Right lobe of liver (tissue), 6 donors: Measurements from ENCODE around the gene FGGY. TPM values are rescaled to one million over a fixed set of nuclear protein-coding genes. Genes with fewer than 3 reads are reported as not detected.

Experiments
- ATAC-seq, 4 donors: fragments of 200-7000 bp; cut with Tn5 transposase; one replicate each; pipeline ENCODE4 v1.9.1; 2020; ENCODE audit warnings: mild to moderate bottlenecking in 4 of 4, moderate library complexity in 4 of 4
- DNase-seq, 3 donors: peaks; one replicate each; pipeline ENCODE4 v3.0.0-alpha.2; 2020
- H3K27ac ChIP-seq, 3 donors: fragments of 200-600 bp; one replicate each; pipeline ENCODE4 v1.8.0; 2022
- H3K27me3 ChIP-seq, 2 donors: fragments of 200-600 bp; one replicate each; pipeline ENCODE4 v1.8.0; 2022
- H3K36me3 ChIP-seq, 4 donors: fragments of 200-600 bp; sonication (generic) in 1 of 4; one replicate each; pipeline versions ENCODE4 v1.5.1 to v1.8.0; 2017 to 2022; ENCODE audit warnings: control low read depth in 1 of 4
- H3K4me1 ChIP-seq, 4 donors: fragments of 200-600 bp; sonication (generic) in 1 of 4; one replicate each; pipeline versions ENCODE4 v1.5.1 to v1.8.0; 2017 to 2022; ENCODE audit warnings: control low read depth in 1 of 4
- H3K4me3 ChIP-seq, 3 donors: fragments of 200-600 bp; one replicate each; pipeline ENCODE4 v1.8.0; 2022
- H3K9me3 ChIP-seq, 4 donors: fragments of 200-600 bp; sonication (generic) in 1 of 4; one replicate each; pipeline versions ENCODE4 v1.5.1 to v1.8.0; 2017 to 2022; ENCODE audit warnings: control low read depth in 1 of 4
- POLR2A ChIP-seq: fragments of 450-650 bp; IDR thresholded peaks from one replicate; pipeline ENCODE4 v1.6.1; 2017; ENCODE audit warnings: antibody characterized with exemption, mild to moderate bottlenecking
- WGBS: methylation state at CpG from one replicate; pipeline ENCODE4 v1.1.6; 2018; ENCODE audit warnings: low coverage, low lambda C conversion rate; ENCODE audit not compliant: insufficient coverage; ENCODE audit errors: missing lambda C conversion rate; 5-methylcytosine and 5-hydroxymethylcytosine counted together
- intact Hi-C, 2 donors: fragments of 100-400 bp; cut with DNase I; formaldehyde crosslinking; loops; one replicate each; pipeline versions ENCODE4 v1.11.2 to v1.14.1; 2022
- total RNA-seq, 6 experiments: library from RNA; depleted of rRNA in 2 of 6; stranded (reverse); fragments of >200 nt in 2 of 6; fragmentation: NEBNext Ultra II Directional in 3 of 6; extraction: Animal tissue kit (Norgen Biotek cat#: 25700) in 3 of 6; gene quantifications; one replicate each; pipeline versions ENCODE4 v1.1.0 to v1.2.4, GENCODE V29; 2016 to 2023
- TF ChIP-seq, protein P1 (sequence below), 4 donors: fragments of 200-600 bp in 3 of 4; fragments of 450-650 bp in 1 of 4; IDR thresholded peaks; one replicate each; pipeline versions ENCODE4 v1.5.1 to v1.8.0; 2016 to 2022; ENCODE audit warnings: antibody characterized with exemption in 4 of 4, mild to moderate bottlenecking in 2 of 4
- donor health status: DM: no; HTN: yes; CAD: no.
- donor health status: DM: no; HTN: no; CAD: no.
- donor health status: DM: no; HTN: no; CAD: no.
- donor health status: DM: no; HTN: yes; CAD: no.
- donor health status: DM: no; HTN: yes; CAD: no.

Gene FGGY
- total RNA-seq, 6 experiments from 2014 or later: 45.5 to 84.2 (median 58.7) TPM

DNA sequence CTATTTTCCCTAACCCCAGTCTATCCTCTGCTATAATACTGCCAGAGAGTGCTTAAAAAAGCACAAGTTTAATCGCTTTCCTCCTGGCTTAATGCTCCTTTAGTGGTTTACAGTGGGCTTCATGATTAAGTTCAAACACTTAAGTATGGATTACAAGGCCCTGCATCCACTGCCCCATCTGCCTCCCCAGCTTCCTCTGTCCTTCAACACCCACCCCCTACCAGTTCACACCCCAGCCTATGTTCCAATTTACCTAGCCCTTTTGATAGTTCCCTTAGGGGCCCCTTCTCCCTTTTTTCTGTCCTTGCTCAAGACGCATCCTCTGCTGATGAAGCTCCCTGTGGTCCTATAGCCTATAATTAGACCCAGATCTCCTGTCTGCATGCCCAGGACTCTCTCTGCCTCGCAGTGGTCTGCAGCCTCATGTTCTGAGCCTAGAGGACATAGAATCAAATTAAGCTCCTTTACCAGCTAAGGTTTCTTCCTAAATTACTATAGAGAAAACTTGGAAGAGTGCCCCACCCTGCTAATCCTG lies 212.5 kb downstream of the FGGY start:
- intact Hi-C loops: no loop called here
- Histone ChIP-seq H3K9me3 (no peaks in the 10 kb centered on the region), H3K36me3 (no peaks in the 10 kb centered on the region), H3K4me1 (peaks cover 0 to 36% (median 19%) of the 10 kb centered on the region in 4 donors), H3K27me3 (no peaks in the 10 kb centered on the region), H3K4me3 (no peak overlapping the region), H3K27ac (no peak overlapping the region)
- no peak for TF ChIP-seq POLR2A
- TF ChIP-seq, protein P1, sequence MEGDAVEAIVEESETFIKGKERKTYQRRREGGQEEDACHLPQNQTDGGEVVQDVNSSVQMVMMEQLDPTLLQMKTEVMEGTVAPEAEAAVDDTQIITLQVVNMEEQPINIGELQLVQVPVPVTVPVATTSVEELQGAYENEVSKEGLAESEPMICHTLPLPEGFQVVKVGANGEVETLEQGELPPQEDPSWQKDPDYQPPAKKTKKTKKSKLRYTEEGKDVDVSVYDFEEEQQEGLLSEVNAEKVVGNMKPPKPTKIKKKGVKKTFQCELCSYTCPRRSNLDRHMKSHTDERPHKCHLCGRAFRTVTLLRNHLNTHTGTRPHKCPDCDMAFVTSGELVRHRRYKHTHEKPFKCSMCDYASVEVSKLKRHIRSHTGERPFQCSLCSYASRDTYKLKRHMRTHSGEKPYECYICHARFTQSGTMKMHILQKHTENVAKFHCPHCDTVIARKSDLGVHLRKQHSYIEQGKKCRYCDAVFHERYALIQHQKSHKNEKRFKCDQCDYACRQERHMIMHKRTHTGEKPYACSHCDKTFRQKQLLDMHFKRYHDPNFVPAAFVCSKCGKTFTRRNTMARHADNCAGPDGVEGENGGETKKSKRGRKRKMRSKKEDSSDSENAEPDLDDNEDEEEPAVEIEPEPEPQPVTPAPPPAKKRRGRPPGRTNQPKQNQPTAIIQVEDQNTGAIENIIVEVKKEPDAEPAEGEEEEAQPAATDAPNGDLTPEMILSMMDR (IDR thresholded peaks at IDR 0.05): no peak
- DNase-seq (no peak), ATAC-seq (no peak)
- 97% methylated on average over 3 of the region's 3 CpGs for WGBS

DNA sequence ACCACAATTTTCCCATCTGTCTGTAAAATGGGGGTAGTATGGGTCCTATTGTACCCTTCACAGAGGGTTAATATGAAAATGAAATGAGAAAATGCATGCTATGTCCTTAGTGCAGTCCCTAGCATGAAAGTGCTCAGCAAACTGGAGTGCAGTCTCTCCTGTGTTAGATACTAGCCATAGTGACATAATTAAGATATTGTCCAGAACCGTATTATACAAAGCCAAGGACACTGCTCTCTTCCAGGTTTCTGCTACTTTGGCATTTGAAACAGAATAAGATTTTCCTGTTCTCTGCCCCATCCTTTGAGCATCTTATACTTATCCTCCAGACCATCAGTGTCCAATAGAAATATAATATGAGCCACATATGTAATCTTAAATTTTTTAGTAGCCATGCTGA lies 213.4 kb downstream of the FGGY start:
- Histone ChIP-seq H3K4me3 (no peak overlapping the region), H3K36me3 (no peaks in the 10 kb centered on the region), H3K4me1 (peaks cover 0 to 43% (median 20%) of the 10 kb centered on the region in 4 donors), H3K9me3 (no peaks in the 10 kb centered on the region), H3K27ac (no peak overlapping the region), H3K27me3 (no peaks in the 10 kb centered on the region)
- intact Hi-C loops: no loop called here
- 80% methylated on average over 1 of the region's 1 CpG for WGBS
- ATAC-seq (no peak), DNase-seq (no peak)
- TF ChIP-seq, protein P1 (IDR thresholded peaks at IDR 0.05): no peak
- TF ChIP-seq POLR2A: no peak

DNA sequence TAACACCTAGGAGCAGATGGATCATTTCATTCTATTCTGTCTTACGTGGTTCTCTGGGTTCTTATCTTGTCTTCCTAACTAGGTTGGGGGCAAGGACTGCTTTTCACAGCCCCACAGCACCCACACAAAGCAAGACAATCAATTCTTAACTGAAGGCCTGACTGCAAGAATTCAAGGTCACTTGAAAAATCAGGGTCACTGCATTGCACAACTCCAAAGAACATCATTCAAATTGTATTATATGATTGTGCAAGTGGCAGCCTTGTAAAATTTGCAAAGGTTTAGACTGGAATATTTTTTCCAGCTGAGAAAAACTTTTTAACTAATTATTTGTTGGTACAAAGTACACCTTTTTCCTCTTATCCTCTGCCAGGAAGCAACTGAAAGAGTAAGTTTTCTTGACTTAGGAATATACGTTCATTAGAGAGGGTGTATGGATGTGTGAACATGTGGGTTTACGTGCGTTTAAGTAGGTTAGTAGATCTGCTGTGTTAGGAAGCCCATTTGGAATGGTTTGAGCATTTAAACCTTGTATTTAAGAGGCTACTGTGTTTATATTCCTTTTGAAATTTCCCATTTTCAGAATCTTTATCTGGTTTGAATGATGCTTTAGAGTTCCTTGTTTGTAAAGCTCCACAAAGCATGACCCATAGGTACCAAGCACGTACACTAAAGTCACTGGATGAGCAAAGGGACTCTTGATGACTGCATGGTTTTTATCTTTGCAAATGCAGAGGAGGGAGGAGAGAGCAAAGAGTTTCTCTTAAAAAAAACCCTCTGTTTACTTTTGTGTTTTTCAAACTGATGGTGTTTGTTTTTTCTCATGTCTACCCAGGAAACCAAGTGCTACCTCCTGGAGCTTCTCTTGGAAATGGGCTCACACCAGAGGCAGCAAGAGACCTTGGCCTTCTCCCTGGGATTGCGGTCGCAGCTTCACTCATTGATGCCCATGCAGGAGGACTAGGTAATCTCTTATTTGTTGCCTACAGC lies 214.9 kb downstream of the FGGY start:
- intact Hi-C loops: no loop called here
- TF ChIP-seq POLR2A: no peak
- TF ChIP-seq, protein P1 (IDR thresholded peaks at IDR 0.05): no peak
- H3K9me3 ChIP-seq: no peaks in the 10 kb centered on the region
- WGBS: 45% methylated on average over 7 of the region's 7 CpGs
- no peaks in the 10 kb centered on the region for H3K36me3 ChIP-seq
- H3K27ac ChIP-seq: peak overlapping the region; percentile 29 to 53 (median 52)
- H3K4me3 ChIP-seq: no peak overlapping the region
- DNase-seq (no peak), ATAC-seq (peak; percentile 42 to 61 (median 51))
- no peaks in the 10 kb centered on the region for H3K27me3 ChIP-seq
- peaks cover 0 to 40% (median 21%) of the 10 kb centered on the region in 4 donors for H3K4me1 ChIP-seq

DNA sequence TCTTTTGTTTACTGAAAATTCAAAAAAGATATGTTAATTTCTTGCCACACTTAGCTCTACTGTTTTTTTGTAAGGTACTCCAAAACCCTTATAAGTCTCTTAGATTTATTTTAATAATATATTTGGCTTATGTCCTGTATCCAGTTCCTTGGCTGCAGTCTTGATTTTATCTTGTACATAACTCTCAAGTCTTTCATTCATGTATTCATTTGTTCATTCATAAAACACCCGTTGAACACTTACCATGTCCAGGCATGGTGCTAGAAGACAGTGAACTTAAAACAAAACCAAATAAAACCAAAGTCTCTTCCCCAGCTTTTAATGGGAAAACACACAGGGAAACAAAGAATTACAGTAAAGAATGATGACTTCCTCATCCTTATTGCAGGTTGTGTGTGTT lies 215.8 kb downstream of the FGGY start:
- Histone ChIP-seq H3K9me3 (no peaks in the 10 kb centered on the region), H3K27ac (peak overlapping the region in 2 of 3 donors; percentile 52 to 53), H3K27me3 (no peaks in the 10 kb centered on the region), H3K4me1 (peaks cover 0 to 41% (median 19%) of the 10 kb centered on the region in 4 donors), H3K36me3 (no peaks in the 10 kb centered on the region), H3K4me3 (no peak overlapping the region)
- no peak for ATAC-seq
- no peak for DNase-seq
- intact Hi-C loops: no loop called here
- 63% methylated on average over 1 of the region's 1 CpG for WGBS
- TF ChIP-seq POLR2A: no peak
- TF ChIP-seq, protein P1 (IDR thresholded peaks at IDR 0.05): no peak
